NOMO-1 (cell line): ENCODE measurements around the gene MCAT.
"Not testable (repeated sequence)": the region's sequence is repeated elsewhere in the genome, so short reads cannot be mapped to it uniquely, and the experiment has no call there.

Source experiments
- DNase-seq, 2 experiments: peaks; one replicate each; lab custom pipeline; 2025; ENCODE audit not compliant: unreplicated experiment in 2 of 2; lab: John Stamatoyannopoulos, UW

The MCAT gene

DNA sequence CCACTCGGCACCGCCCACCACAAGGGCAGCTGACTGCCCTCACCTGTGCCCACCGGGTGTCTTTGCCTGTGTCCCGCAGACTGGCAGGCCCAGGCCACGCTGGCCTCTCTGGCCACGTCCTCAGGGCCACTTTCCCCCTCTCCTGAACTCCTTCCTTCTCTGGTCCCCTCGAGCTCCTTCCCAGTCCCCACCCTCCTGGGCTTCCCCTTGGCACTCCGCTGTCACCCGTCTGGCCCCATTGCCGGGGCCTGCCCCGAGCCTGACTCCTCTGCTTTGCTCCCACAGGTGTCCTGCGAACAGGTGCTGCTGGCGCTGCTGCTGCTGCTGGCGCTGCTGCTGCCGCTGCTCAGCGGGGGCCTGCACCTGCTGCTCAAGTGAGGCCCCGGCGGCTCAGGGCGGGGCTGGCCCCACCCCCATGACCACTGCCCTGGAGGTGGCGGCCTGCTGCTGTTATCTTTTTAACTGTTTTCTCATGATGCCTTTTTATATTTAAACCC, 14.2 kb downstream of the MCAT start:
- no peak for DNase-seq

DNA sequence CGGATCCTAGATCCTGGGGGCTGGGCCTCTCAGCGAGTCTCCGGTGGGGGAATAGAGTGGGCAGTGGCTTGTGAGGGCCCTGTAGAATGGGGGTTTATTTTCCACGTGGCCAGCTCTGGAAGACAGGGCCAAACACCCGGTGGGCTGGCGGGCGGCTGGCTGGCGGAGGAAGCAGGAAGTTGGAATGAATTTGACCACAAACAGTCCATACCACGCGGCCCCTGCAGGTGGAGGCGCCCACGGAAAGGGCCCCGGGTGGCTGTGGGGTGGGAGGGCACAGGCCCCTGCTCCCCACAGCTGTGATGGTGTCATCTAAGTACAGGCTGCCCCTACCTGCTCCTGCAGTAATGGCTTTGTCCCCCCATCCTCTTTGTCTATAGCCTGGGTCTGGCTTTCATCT, 15.1 kb downstream of the MCAT start:
- peak; percentile 9 to 54 for DNase-seq

DNA sequence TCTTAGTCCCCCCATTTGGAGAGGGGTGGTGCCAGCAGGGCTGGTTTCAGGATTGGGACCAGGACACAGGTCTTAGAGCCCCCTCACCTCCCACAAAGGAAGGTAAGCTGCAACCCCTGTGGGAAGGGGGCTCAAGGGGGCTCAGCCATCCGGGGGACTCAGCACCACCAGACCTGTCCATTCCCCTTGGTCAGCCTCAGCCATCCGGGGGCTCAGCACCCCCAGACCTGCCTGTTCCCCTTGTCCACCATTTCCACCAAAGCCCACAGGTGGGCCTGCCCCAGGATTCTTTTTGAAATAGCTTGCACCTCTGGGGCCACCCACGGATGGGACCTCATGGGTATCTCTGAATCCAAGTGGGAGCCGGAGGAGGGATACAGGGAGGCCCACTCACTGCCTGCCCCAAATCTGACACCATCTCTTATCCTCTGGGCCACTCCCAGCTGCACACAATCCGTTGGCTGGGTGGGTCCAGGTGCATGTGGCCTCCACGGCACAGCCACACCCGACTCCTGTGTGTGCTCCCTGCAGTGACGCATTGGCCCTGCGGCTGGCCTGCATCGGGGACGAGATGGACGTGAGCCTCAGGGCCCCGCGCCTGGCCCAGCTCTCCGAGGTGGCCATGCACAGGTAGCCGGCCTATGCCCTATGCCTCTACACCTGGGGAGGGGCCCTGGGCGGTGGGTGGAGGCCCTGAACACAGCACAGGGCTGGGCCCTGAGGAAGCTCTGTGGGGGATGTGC, 15.9 kb downstream of the MCAT start:
- DNase-seq: no peak

DNA sequence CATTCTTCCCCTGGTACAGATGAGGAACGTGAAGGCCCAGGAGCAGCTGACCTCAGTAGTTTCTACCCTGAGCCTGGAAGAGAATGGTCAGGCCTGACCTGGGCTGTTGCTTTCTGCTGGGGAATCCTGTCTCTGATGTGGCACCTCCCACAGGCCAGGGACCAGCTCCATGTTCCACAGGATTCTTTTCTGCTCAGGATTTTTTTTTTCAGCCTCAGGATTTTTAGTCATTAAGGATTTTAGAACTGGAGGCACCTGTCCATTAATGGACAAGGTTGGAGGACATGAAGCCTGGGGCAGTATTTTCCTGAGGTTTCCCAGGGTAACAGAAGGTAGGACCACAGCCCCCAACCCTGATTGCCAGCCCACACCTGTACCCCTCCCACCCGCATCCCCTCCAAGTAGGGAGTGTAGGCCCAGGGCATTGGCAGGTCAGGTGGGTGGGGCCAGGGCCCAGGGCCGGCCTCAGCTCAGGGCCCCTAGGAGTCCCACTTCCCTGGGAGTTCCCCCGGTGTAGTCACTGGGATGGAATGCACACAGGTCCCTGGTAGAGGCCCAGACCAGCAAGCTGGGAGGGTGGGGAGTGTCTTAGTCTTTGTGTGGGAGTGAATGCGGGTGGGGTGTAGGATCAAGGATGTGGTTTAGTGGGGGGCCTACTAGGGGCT, 16.6 kb downstream of the MCAT start:
- no peak for DNase-seq

DNA sequence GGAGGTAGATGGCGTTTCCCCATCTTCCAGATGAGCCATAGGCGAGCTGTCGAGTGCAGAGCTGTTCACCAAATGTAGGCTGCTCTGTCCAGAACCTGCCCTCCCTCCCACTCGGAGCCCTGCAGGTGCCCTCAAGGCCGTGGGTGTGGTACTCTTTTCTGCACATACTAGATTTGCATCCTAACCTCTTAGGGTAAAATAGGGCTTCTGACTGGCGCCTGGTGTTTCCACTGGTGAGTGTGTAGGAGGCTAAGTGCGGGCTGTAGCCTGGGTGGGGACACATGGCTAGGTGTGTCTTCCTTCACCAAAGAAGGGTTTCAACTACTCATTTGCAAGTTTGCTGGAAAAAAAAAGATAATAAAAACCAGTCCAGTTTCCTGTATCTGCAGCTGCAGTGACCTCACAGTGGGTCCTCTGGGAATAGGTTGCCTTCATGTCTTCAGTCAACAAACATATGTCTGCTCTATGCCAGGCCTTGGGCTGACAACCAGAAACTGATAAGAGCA, 24.2 kb downstream of the MCAT start:
- DNase-seq: no peak

DNA sequence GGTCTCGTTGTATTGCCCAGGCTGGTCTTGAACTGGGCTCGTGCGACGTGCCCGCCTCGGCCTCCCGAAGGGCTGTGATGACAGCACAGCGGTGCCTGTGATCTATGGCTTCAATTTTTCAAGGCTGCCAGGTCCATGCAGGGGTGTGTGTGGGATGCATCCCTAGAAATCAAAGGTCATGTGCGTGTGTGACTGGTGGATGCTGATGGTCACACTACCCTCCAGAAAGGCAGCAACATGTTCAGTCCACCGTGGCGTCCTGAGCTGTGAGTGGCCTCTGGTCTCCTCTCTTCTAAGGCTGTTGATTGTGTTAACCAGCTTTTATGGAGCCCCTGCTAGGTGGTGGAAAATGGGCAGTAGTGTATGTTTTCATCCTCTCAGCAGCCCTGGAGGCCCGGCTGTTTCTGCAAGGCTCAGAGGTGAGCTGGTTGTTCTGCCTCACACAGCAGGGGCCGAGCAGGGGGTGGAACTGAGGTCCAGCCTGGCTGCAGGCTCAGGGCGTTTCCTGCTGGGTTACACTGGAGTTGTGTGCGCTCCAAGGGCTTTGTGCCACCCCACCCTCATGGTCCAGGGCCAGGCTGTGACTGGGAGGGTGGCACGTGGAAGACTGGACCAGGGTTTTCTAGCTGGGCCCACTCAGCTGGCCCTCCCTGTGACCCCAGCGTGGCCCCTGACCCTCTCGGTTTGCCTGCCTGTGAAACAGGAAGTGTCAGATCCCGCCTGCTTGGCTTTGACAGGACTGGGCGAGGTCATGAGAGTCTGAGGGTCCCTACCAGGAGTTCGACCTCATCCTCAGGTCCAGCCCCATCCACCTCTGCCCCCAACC, 25.0 kb downstream of the MCAT start:
- DNase-seq: peak in 1 of 2 experiments; percentile 7

DNA sequence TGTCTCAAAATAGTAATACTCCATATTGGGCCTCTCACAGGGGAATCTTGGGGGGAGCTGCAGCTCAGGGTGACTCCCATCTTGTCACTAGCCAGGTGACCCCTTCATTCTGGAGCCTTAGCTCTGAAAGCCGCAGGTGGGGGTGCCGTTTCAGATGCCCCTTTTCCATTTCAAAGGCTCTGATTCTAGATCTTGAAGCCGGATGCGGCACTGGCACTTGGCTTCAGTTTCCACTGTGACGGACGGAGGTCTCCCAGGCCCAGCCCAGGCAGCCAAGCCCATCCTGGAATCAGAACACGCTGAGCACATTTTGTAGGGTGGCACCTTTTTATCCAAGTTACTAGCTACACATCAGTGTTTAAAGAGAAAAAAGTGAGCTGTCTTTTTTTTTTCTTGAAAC, 26.3 kb downstream of the MCAT start:
- DNase-seq: no peak

DNA sequence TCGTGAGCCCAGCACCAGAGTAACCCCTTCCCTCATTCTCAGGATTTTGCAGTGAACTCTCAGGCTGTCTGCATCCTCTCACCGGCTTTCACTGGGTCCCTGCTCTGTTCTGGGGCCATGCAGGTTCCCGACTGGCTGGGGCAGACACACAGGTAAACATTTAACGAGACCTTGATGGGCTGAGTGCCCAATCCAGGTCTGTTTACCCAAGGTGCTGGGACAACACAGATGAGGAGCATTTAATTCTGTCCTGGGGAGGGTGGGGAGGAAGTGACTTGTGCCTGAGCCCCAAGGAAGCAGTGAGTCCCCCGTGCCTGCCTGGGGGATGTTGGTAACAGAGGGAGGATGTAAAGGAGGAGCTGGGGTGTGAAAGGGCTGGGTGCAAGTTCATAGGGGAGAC, 28.2 kb downstream of the MCAT start:
- no peak for DNase-seq

DNA sequence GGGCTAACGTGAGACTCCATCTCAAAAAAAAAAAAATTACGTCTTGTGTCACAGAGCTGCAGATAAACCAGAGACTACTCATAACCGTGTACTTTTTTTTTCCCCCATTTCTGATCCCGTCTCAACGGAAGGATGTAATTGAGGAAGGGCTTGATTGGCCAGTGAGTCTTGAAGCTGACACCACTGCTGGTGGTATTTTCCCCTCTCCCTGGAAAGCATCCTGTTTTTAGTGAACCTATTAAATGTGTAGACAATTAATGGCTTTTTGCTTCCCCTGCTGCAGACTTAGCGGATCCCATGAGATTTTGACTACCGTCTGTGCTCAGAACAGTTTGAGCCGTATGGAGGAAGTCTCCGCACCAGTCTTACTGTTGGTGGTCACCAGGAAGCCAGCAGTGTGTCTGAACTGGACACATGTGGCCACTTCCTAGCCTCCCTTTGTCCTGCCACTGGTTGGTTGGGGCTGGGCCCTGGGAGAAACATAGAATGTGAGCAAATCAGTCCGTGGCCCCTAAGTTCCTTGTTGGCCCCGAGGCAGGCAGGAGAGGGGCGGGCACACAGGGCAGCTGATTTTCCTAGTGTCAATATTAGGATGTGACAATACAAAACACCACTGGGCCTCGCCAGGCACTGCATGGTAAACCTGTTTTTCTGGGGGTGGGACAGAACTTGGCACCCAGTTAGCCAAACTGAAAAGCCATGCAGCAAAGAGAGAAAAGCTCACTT, 29.5 kb downstream of the MCAT start:
- peak in 1 of 2 experiments; percentile 21 for DNase-seq

DNA sequence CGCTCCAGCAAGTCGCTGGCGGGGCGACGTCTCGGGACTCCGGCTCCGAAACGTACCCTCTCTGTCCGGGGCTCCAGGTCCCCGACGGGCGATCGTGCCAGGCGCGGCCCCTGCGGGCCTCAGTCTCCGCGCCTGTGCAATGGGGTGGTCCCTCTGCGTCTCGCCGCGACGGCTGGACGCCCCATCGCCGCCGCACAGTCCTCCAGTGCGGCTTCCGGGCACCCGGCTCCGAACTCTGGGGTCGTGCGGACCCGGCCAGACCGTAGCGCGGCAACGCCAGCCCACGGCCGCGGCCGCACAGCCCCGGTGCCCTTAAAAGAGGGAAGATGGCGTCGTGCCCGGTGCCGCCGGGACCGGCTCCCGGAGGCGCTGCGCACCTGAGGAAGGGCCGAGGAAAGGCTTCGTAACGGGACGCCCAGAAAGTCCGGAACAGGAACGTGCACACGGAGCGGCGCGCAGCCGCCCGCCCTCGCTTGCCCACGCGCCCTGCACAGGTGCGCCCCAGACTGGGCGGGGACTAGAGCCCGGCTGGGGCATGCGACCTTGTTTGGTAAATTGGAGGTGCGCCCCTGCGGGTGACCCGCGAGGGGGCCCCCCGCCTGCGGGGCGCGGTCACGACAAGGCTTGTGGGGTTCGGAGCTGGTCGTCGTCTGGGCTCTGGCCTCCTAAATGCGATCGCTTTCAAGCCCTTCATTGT, 32.1 kb downstream of the MCAT start:
- DNase-seq: peak in 1 of 2 experiments; percentile 16

DNA sequence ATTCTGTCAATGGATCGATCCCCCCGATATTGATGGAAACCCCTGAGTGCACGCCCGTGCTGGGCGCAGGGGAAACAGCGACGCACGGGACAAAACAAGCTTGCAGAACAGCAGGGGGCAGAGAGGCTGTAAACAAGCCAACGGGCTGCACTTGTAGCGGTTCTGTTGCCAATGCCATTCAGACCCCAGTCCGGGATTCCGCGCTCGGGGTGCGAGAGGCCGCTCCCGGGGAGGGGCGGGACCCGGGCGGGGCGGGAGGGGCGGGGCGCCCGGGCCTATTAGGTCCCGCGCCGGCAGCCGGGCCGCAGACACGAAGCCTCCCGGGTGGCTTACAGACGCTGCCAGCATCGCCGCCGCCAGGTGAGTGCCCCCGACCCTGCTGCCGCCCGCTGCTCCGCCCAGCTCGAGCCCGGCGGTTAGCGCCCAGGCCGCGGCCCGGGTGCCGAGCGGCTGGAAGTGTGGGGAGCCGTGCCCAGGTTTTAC, 32.7 kb downstream of the MCAT start, which contains the start of gene BIK:
Gene BIK (plus strand): TSS at position 307 of the 483 bp plus-strand sequence. CDS start 13,273 bp downstream, outside the sequence.
- peak; percentile 66 to 78 for DNase-seq

DNA sequence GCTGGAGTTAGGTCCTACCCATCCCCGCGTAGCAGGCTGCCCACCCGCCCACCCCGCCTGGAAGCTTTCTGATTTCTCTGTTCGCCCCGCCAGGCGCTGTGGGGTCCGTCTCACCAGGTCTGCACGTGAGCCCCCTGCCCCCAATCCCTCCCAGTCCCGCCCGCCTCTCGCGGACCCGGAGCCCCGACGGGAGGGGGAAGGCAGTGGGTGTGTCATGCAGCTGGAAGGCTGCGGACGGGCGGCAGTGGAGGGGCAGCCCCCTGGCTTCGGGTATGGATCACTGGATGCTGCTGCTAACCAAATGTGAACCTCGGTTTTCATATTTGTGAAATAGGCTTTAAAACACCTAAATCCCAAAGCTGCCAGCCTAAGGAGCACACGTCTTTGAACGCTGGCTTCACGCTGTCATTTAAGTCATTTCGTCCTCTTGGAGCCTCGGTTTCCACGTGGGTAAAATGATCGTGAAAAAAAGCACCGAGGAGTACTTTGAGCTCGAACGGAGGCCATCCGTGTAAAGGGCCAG, 33.2 kb downstream of the MCAT start:
- DNase-seq: peak in 1 of 2 experiments; percentile 12

DNA sequence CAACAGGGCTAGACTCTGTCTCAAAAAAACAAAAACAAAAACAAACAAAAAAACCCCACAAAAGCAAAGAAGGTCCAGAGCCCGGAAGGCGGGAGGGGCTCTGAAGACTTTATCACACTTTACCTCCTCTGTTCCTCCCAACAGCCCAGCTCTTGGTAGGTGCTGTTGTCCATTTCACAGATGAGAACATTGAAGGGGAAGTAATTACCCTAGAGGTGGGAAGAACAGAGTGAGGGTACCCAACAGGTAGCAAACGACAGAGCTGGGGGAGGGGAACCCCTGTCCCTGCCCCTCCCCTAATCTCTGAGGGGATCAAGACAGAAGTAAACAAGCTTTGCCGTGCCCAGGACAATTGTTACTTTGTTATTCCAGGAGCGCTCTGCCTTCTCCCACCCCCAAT, 33.7 kb downstream of the MCAT start:
- no peak for DNase-seq

DNA sequence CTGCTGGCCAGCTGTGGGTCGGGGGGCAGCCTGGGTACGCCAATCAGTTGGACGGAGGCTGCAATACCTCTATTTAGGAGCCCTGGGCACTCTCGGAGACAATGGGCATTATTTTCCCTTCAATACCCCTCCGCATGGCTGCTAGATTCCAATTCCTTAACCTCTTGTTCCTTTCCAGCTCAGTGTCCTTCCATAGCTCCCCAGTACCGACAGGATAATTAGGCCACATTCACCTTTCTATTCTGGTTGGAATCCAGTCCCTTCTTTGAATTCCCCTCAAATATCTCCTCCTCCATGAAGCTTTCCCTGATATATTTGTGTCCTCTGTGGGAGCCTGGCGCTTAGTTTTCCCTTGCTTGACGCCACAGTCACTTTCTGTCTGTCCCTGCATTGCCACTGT, 36.9 kb downstream of the MCAT start:
- DNase-seq: no peak

DNA sequence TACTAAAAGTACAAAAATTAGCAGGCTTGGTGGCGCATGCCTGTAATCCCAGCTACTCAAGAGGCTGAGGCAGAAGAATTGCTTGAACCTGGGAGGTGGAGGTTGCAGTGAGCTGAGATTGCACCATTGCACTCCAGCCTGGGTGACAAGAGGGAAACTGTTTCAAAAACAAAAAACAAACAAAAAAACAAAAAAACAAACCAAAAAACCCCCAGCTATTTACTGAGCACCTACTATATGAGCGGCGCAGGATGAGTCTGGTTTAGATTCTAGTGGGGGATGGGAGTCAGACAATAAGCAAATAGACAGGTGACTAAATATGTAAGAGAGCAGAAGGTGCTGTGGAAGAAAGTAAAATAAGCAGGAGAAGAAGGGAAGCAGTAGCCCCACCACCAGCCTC, 38.2 kb downstream of the MCAT start:
- DNase-seq: not testable (repeated sequence)

DNA sequence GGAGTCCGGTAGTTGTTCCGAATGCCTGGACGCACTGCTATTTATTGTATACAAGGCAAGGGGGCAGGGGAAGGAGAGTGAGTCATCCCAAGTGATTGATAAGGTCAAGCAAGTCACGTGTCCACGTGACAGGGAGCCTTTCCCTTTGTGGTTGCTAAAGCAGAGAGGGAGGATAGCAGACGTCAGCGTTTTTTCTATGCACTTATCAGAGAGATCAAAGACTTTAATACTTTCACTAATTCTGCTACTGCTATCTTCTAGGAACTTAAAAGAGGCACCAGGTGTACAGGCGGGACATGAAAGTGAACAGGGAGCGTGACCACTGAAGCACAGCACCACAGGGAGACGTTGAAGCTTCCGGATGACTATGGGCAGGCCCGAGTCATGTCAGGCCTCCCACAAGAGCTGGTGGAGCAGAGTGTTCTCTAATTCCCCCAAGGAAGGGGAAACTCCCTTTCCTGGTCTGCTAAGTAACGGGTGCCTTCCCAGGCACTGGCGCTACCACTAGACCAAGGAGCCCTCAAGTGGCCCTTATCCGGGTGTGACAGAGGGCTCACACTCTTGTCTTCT, 39.1 kb downstream of the MCAT start:
- peak in 1 of 2 experiments; percentile 42 for DNase-seq

DNA sequence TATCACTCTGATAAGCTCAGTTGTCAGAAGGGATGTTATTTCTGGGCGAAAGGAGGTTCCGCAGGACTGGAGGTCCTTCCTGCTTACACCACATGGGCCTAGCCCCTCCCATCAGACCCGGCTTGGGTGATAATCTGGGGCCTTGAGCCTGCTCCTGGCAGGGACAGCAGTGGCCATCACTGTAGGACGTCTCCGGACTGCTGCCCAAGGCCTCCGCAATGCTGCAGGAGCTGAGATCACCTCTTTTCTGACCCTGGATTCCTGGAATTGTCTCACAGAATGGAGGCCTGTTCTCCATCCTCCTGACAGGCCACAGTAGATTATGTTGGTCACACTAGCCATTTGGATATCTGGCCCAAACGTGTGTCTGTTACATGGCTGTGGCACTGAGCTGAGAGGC, 41.9 kb downstream of the MCAT start:
- no peak for DNase-seq

DNA sequence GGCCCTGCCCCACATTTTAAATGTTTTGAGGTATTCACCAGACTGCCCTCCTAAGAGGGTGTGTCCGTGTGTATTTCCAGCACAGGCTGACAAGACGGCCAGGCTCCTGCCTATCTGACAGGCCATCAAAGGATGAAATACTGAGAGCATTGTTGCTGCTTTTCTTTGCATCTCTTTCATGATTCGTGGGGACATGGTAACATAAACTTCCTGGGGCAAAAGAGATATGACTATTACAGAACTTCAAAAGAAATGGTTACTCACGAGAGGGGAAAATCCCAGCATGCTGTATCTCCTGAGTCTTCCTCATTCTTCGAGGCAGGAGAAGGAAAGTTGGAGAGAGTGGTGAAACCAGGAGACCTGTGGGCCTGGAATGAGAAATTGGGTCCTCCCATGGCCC, 43.0 kb downstream of the MCAT start:
- no peak for DNase-seq

DNA sequence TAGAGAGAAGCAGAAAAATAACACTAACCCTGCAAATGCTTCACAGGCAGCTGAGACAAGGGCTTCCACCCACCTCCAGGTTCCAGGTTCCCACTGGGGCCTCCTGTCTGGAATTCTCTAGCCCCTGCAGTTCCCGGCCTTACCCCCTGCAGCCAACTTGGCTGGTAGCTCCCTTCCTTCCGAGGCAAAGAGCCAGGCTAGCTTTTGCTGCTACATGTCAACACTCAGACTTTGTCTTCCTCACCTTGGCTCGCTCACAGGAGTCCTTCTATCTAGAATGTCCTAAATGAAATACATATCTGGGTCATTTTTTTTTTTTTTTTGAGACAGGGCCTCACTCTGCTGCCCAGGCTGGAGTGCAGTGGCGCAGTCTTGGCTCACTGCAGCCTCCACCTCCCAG, 44.1 kb downstream of the MCAT start:
- DNase-seq: no peak
